Astrocyte (in vitro differentiated cells and primary cell): ENCODE measurements around the gene TMEM132A. TPM values are rescaled to one million over a fixed set of nuclear protein-coding genes. Genes with fewer than 3 reads are reported as not detected.

Experiments used
- DNase-seq: peaks from one replicate; pipeline ENCODE4 v3.0.0-alpha.2; 2010; ENCODE audit warnings: low read depth
- FAIRE-seq: peaks from 2 replicates; lab custom pipeline; 2011; peaks lifted over from hg19 to GRCh38; lab: Jason Lieb, UNC
- H2AFZ ChIP-seq: 2 replicates; pipeline ENCODE4 v1.6.0; 2012; ENCODE audit warnings: low read depth, low read length, inconsistent platforms
- H3K27ac ChIP-seq: 2 replicates; pipeline ENCODE4 v1.5.1; 2011; ENCODE audit warnings: low read depth, low read length, inconsistent platforms
- H3K27me3 ChIP-seq: 2 replicates; pipeline ENCODE4 v1.6.0; 2011; ENCODE audit warnings: low read length, inconsistent platforms; ENCODE audit not compliant: insufficient read depth
- H3K36me3 ChIP-seq: 2 replicates; pipeline ENCODE4 v1.5.1; 2011; ENCODE audit warnings: low read length, inconsistent platforms; ENCODE audit not compliant: insufficient read depth
- H3K4me1 ChIP-seq: 2 replicates; pipeline ENCODE4 v1.5.1; 2011; ENCODE audit warnings: low read length, inconsistent platforms; ENCODE audit not compliant: insufficient read depth
- H3K4me2 ChIP-seq: 2 replicates; pipeline ENCODE4 v1.6.0; 2012; ENCODE audit warnings: low read length, inconsistent platforms
- H3K4me3 ChIP-seq: 2 replicates; pipeline ENCODE4 v1.5.1; 2011; ENCODE audit warnings: low read depth, mild to moderate bottlenecking, low read length, inconsistent platforms; ENCODE audit not compliant: insufficient read depth
- H3K79me2 ChIP-seq: 2 replicates; pipeline ENCODE4 v1.6.0; 2012; ENCODE audit warnings: mild to moderate bottlenecking, low read length, inconsistent platforms; ENCODE audit not compliant: insufficient read depth
- H3K9ac ChIP-seq: 2 replicates; pipeline ENCODE4 v1.6.0; 2012; ENCODE audit warnings: mild to moderate bottlenecking, low read length, inconsistent platforms
- H3K9me3 ChIP-seq: 2 replicates; pipeline ENCODE4 v1.5.1; 2012; ENCODE audit warnings: low read depth, mild to moderate bottlenecking, low read length, inconsistent platforms; ENCODE audit not compliant: insufficient read depth
- H4K20me1 ChIP-seq: 2 replicates; pipeline ENCODE4 v1.6.0; 2012; ENCODE audit warnings: low read length, inconsistent platforms; ENCODE audit not compliant: insufficient read depth
- H3K27ac Mint-ChIP-seq: one replicate; pipeline ENCODE4 v1.8.0; 2021; ENCODE audit warnings: mild to moderate bottlenecking, mixed read lengths; ENCODE audit not compliant: unreplicated experiment
- H3K27me3 Mint-ChIP-seq: one replicate; pipeline ENCODE4 v1.8.0; 2021; ENCODE audit warnings: low read depth, mixed read lengths; ENCODE audit not compliant: unreplicated experiment
- H3K36me3 Mint-ChIP-seq: one replicate; pipeline ENCODE4 v1.8.0; 2021; ENCODE audit warnings: low read depth, mixed read lengths; ENCODE audit not compliant: unreplicated experiment
- H3K4me1 Mint-ChIP-seq: one replicate; pipeline ENCODE4 v1.8.0; 2021; ENCODE audit warnings: low read depth, mixed read lengths; ENCODE audit not compliant: unreplicated experiment
- H3K4me3 Mint-ChIP-seq: one replicate; pipeline ENCODE4 v1.8.0; 2021; ENCODE audit warnings: mild to moderate bottlenecking, moderate library complexity, mixed read lengths; ENCODE audit not compliant: unreplicated experiment
- H3K9me3 Mint-ChIP-seq: one replicate; pipeline ENCODE4 v1.8.0; 2021; ENCODE audit warnings: mild to moderate bottlenecking, mixed read lengths; ENCODE audit not compliant: unreplicated experiment
- CTCF ChIP-seq: IDR thresholded peaks from 2 replicates; pipeline ENCODE4 v1.5.1; 2011; ENCODE audit warnings: low read depth, mild to moderate bottlenecking, inconsistent platforms, low read length, moderate library complexity; ENCODE audit not compliant: insufficient read depth
- EZH2 ChIP-seq: IDR thresholded peaks from 2 replicates; pipeline ENCODE4 v1.6.1; 2012; ENCODE audit warnings: mild to moderate bottlenecking, low read length, inconsistent platforms; ENCODE audit not compliant: insufficient read depth
- total RNA-seq: library from RNA; stranded (reverse); gene quantifications from 2 replicates; pipeline ENCODE4 v1.2.1, GENCODE V29; 2021

The TMEM132A gene
- total RNA-seq, 1 donor from 2014 or later = 117 TPM

- Mint-ChIP-seq H3K9me3 (peaks cover 1% of the 10 kb centered on the region), H3K36me3 (peaks cover 8% of the 10 kb centered on the region), H3K27ac (peak overlapping the region; percentile 89), H3K4me1 (peaks cover 15% of the 10 kb centered on the region), H3K4me3 (peak overlapping the region; percentile 88), H3K27me3 (peaks cover 26% of the 10 kb centered on the region)
- Histone ChIP-seq H4K20me1 (no peaks in the 10 kb centered on the region), H3K9ac (no peak overlapping the region), H3K4me1 (peaks cover 4% of the 10 kb centered on the region), H3K9me3 (no peaks in the 10 kb centered on the region), H3K79me2 (no peaks in the 10 kb centered on the region), H3K27me3 (peaks cover 17% of the 10 kb centered on the region), H2AFZ (no peak overlapping the region), H3K27ac (no peak overlapping the region), H3K4me3 (no peak overlapping the region), H3K36me3 (no peaks in the 10 kb centered on the region), H3K4me2 (no peak overlapping the region)
- DNase-seq (no peak), FAIRE-seq (no peak)
- TF ChIP-seq CTCF = no peak
- TF ChIP-seq EZH2 = no peak
Measured at GRCh38 chr11:60950024-60950423, 25.8 kb downstream of the TMEM132A start.

DNA sequence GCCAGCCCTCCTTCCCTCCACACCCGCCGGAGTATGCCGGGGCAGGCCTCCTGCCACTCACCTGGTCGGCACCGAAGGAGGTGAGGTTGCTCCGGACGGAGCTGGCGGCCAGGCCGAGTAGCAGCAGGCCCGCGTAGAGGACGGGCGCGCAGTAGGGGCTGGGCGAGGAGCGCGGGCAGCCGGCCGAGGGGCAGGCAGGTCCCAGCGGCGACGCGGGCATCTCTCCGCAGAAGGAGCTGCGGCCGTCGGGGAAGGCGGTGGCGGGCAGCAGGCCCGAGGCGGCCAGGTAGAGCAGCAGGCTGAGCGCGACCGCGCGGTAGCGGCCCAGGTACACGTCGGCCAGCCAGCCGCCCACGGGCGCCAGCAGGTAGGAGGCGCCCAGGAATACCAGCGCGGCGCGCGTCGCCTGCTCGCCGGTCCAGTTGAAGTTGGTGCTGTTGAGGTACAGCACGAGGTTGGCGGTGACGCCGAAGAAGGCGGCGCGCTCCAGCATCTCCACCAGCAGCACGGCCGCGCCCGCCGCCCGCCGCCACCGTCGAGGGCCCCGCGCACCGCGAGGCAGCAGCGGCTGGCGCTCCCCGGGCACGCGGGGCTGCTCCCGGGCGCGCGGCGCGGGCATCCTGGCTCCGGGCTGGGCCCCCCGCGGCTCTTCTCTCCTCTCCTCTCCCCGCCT is 26.8 kb downstream of the TMEM132A start:
- no peak for DNase-seq
- peak; percentile 74 for TF ChIP-seq EZH2
- no peak for TF ChIP-seq CTCF
- Histone ChIP-seq H3K4me2 (peak overlapping the region; percentile 84), H3K4me3 (no peak overlapping the region), H3K79me2 (no peaks in the 10 kb centered on the region), H3K9ac (no peak overlapping the region), H3K27me3 (peaks cover 15% of the 10 kb centered on the region), H3K27ac (no peak overlapping the region), H3K9me3 (no peaks in the 10 kb centered on the region), H3K4me1 (peaks cover 4% of the 10 kb centered on the region), H3K36me3 (no peaks in the 10 kb centered on the region), H4K20me1 (no peaks in the 10 kb centered on the region), H2AFZ (peak overlapping the region; percentile 78)
- Mint-ChIP-seq H3K4me3 (peak overlapping the region; percentile 88), H3K4me1 (peaks cover 15% of the 10 kb centered on the region), H3K27ac (no peak overlapping the region), H3K36me3 (peaks cover 4% of the 10 kb centered on the region), H3K27me3 (peaks cover 29% of the 10 kb centered on the region), H3K9me3 (peaks cover 1% of the 10 kb centered on the region)
- no peak for FAIRE-seq

GRCh38 chr11:60951606-60951903 is 27.3 kb downstream of the TMEM132A start:
- Histone ChIP-seq H4K20me1 (no peaks in the 10 kb centered on the region), H3K4me2 (peak overlapping the region; percentile 84), H3K4me3 (peak overlapping the region; percentile 44), H3K79me2 (no peaks in the 10 kb centered on the region), H3K27ac (no peak overlapping the region), H3K36me3 (no peaks in the 10 kb centered on the region), H3K27me3 (peaks cover 15% of the 10 kb centered on the region), H3K9ac (peak overlapping the region; percentile 35), H3K9me3 (no peaks in the 10 kb centered on the region), H3K4me1 (peaks cover 4% of the 10 kb centered on the region), H2AFZ (peak overlapping the region; percentile 78)
- TF ChIP-seq CTCF (no peak), EZH2 (no peak)
- H3K27ac Mint-ChIP-seq = peak overlapping the region; percentile 94
- peaks cover 1% of the 10 kb centered on the region for H3K9me3 Mint-ChIP-seq
- H3K4me1 Mint-ChIP-seq = peaks cover 15% of the 10 kb centered on the region
- peaks cover 4% of the 10 kb centered on the region for H3K36me3 Mint-ChIP-seq
- H3K27me3 Mint-ChIP-seq = peaks cover 30% of the 10 kb centered on the region
- FAIRE-seq = no peak
- H3K4me3 Mint-ChIP-seq = peak overlapping the region; percentile 71
- DNase-seq = no peak
